Inflammatory macrophage (primary cell): ENCODE results near the gene ARF3.

Experiments used
- DNase-seq, 2 donors: peaks; one replicate each; pipeline ENCODE4 v3.0.0-alpha.2; 2020 to 2022
- total RNA-seq, 18 experiments: gene quantifications; one replicate each; lab custom pipeline; 2026; ENCODE audit warnings: mixed read lengths in 6 of 18, inconsistent platforms in 2 of 18; lab: John Stamatoyannopoulos, UW

Gene ARF3
- total RNA-seq: 89.1 to 186 (median 114) reads per million in 18 experiments

DNA sequence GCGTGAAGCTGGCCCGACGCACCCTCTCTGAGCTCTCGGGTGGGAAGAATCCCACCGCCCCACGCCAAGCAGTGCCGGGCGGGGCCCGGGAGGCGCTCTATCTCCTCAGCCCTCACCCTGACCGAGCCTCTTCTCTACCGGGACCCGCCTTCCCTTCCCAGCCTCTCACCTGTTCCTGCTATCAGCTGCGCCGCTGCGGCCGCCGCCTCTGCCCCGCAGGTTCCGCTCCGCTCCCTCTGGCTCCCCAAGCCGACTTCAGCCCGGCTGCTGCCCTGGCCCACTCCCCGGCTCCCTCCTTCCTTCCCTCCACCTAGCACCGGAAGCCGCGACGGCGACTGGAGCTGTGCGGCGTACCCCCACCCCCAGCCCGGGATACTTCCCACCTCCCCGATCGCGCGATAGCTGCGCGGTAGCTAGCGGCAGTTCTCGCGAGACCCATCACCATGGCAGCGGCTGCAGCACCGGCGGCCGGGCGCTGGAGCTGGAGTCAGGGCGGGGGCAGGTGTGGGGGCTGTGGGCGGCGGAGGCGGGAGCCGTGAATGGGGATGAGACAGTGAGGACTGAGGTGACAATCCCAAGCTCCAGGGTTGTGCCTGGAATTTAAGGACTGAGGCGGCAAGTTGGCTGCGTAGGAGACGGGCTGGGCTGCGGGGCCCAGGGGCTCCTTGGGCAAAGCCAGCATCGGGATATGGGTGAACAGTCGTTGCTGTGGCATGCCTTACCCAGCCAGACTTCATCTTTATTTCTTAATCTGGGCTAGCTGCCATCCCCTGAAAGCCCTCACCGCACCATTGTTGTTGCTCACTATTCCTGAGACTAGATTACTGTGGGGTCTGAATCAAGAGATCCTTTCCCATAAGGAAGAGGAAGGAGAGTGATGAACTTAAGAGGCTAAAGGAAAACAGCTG lies at the start of gene ARF3:
Gene ARF3, minus strand, starts transcription at position 347 of the 908 bp plus-strand sequence. CDS start 16,392 bp downstream, outside the sequence.
- DNase-seq: peak; percentile 89 to 95

DNA sequence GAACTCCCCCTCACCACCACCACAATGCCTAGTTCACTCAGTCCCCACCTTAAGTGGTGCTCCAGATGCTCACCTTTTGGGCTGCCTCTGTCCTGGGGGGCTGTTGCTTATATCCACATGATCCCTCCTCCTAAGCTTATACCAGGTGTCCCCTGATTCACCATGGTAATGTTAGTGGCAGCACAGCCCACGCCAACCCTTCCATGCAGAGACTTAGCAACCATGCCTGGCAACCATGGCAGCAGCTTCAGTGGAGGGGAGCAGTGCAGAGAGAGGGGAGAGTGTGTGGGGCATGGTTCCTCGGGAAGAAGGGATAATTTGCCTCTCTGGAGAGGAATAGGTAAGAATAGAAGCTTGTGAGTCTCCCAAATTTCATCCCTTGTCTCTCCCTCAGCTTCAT lies 43.1 kb upstream of the ARF3 start:
- no peak for DNase-seq

DNA sequence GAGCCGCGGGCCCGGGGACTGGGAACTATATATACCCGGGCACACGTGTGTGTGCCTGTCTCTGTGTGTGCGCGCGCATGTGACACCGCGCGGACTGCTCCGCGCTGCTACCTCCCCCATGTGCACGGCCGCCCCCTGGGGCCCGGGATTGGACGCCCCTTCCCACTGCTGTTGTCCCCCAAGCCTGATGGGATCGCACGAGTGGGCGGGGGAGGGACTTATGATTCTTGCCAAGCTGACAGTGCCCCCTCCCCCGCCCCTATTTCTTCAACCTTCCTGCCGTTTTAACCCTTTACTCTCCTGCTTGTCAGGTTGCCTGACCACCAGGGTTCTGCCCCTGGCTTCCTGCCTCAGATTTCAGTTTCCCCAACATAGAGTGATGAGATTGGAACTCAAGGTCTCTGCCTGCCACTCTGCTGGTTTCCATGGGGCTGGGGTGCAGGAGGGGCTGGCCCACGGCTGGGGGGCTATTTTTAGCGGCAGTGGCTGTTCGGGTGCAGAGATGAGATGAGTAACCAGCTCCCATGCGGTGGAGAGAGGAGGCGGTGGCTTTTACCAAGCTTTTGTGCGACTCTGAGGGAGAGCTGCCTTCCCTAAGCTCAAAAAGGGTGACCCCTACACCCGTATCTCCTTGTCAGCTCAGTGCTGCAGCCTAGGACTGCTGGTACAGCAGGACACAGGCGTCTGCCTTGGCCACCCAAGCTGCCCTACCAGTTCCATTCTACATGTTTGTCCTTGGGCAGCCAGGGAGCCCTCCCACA lies 42.3 kb upstream of the ARF3 start, which contains the start of gene DDN:
Gene DDN, minus strand, starts transcription at position 5 of the 761 bp plus-strand sequence. CDS start 88 bp downstream, outside the sequence.
- peak in 1 of 2 donors; percentile 44 for DNase-seq

DNA sequence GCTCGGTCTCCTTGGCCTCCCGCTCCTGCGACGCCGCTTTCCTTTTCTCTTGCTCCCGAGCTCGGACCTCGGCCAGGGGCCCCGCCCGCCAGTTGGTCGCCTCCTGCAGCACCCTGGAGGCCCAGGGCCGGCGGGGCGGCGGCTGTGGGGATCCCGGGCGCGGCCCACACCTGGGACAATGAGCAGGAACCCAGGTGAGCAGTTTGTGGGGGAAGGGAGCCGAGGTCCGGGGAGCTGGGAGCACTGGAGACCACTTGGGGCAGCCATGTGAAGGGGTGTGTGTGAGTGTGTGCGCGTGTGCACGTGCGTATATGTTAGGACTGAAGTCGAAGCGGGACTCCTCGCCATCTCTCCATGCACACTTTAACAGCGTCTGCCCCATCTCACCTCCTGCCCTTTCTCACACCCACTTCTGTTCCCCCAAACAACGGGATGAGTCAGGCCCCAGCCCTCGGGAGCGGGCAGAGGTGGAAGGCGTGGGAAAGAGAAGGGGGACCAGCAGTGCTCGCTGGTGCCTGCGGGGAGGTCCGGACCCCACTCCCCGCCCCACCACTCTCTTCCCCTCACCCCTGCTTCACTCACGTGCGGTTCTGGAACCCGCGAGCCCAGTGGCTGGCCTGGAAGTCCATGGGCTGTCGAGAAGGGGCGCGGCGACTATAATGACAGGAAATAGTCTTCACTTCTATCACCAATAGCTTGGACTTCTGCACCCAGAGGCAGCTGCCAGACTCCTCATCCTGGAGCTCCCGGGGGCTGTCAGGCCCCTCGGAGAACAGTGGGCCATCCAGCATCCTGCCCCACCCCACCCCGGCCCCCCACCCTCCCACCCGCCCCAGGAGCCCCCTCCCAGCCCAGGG lies 41.4 kb upstream of the ARF3 start:
- no peak for DNase-seq

DNA sequence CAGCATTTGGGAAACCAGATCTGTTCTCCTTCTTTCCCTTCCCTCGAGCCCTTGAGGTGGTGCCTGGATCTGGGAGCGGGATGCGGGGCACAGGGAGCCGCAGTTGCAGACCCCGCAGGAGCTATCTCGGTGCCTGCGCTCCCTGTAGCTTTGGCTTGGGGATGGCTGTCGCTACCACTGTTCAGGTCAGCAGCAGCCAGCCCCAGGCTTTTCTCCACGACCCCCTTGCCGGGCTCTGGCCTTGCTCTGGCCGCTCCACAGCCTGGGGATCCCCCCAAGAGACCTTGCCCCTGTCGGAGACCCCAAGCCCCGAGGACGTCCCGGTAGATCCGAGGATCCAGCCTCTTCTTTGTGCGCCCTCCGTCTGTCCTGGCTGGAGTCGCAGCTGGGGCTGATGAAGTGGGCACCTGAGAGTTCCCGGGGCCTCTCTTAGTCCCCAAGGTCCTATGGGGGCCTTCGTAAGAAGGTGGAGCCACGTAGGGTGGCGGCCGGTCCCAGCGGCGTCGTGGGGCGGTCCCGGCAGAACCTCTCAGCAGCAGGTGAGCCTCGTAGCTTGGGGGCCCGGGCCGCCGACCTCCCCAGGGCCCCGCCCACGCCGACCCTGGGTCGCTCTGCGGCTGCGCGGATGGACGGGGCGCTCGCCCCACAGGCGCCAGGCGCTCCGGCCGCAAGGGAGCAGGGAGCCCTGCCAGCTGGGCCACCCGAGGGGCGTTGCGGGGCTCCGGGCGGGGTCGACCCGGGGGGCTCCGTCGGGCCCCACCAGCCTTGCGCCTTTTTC lies 40.6 kb upstream of the ARF3 start:
- no peak for DNase-seq

DNA sequence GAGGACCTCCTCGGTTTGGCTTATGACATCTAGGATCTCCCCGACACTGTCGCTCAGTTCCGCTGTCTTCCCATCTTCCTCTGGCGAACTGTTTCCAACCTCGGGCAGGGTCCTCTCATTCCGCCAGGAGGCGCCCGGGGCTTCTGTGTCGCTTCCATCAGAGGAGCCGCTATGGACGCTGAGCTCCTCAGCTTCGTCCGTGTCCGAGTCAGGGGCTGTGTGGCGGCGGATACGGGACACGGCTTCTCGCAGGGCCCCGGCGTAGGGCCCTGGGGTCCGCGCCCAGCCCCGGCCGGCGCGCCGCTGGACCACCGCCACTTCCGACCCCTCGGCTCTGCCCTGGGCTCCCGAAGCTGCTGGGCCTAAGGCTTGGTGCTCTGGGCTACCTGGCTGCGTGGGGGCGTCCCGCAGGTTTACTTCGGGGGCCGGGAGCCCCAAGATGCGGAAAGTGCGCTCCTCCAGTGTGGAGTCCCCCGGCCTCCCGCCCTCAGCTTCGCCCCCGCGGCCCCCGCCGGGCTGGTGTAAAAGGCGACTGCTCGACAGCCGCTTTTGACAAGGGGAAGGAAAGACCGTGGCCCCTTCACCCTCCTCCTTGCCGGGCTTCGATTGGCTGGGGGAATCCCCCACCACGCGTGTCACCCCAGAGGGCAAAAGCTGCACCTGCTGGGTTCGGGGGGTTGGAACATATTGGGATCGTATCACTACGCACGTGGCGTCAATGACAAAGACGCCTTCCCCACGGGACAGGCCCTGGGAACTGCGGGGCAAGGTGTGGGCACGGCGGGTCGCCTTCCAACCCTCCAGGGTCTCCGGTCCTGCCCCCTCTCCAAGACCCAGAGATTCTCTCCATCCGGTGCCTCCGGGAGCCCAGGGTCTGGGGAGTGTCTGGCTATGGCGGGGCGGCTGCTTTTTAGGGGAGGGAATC lies 39.8 kb upstream of the ARF3 start:
- DNase-seq: peak; percentile 76 to 85

DNA sequence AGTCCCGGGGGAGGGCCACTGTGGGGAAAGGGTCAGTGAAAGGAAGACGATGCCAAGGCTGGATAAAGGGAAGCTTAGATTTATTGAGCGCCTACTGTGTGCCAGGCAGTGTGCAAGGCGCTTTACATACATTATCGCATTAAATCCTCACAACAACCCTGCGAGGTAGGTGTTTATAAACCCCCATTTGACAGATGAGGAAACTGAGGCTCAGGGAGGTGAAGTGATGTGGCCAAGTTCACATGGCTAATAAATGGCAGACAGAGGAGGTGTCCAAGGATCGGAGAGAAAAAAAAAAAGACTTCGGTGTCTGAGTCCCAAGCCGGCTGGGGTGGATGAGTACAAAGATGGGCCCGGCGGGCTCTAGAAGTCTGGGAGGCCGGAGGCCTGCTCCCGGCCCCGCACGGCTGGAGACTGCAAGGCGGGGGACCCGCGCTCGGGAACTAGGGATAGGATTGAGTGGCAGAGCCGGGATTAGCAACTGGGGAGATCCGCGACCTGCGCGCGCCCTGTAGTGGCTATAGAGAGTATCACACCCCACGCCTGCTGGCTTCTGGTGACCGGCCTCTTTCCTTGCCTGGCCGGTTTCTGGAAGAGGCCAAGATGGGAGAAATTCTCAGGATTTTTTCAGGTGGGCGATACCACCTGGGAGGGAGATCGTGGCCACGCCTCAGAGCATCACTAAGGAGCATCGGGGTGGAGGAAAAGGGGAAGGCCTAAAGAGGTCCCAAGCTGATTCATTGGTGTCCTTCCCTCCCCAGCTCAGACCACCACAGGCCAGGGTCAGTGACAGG lies 38.0 kb upstream of the ARF3 start:
- peak; percentile 64 to 72 for DNase-seq

DNA sequence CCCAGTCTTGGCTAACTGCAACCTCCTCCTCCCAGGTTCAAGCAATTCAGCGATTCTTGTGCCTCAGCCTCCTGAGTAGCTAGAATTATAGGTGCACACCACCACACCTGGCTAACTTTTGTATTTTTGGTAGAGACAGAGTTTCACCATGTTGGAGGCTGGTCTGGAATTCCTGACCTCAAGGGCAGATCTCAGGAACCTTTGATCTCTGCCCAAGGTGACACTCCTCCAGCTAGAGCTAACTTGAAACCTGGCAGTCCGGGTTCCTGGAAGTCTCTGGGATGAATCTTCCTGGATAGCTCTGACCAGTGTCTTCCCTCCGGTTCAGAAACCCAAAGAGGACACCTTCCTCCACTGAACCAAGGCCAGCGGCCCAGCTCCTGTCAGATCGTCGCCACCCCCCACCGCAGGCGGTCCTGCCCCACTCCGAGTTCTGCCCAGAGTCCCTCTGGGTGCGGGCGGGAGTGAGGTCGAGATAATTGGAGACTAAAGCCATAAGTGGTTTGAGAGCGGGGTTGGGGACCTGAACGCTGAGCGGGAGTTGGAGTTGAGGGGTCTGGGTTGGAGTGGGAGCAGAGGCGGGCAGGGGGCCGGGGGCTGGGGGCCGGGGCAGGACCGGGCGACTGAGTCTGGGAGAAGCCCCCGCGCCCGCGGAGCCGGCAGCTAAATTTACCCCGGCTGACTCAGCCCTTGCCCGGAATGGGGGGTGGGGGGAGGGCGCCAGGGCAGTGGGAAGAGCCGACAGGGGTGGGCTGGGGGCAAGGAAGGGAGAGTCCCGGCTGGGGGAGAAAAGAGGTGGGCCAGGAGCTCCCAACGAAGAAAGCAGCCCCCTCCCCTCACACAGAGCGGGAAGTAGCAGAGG lies 37.2 kb upstream of the ARF3 start:
- no peak for DNase-seq

DNA sequence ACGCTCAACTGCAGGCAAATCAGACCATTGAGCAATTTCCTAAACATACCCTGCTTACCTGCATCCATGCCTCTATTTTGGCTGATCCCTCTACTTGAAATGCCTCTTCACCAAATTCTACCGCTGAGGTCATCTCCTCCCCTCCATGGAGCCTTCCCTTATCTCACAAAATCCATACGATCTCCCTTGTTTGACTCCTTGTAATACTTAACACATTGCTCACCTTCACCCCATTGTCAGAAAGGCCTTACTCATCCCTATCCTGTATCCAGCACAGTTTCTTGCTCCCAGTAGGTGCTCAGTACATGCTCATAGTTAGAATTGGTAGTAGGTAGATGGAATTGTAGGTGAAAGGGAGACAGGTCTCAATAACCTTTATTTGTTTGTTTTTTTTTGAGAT lies 36.5 kb upstream of the ARF3 start:
- DNase-seq: no peak

DNA sequence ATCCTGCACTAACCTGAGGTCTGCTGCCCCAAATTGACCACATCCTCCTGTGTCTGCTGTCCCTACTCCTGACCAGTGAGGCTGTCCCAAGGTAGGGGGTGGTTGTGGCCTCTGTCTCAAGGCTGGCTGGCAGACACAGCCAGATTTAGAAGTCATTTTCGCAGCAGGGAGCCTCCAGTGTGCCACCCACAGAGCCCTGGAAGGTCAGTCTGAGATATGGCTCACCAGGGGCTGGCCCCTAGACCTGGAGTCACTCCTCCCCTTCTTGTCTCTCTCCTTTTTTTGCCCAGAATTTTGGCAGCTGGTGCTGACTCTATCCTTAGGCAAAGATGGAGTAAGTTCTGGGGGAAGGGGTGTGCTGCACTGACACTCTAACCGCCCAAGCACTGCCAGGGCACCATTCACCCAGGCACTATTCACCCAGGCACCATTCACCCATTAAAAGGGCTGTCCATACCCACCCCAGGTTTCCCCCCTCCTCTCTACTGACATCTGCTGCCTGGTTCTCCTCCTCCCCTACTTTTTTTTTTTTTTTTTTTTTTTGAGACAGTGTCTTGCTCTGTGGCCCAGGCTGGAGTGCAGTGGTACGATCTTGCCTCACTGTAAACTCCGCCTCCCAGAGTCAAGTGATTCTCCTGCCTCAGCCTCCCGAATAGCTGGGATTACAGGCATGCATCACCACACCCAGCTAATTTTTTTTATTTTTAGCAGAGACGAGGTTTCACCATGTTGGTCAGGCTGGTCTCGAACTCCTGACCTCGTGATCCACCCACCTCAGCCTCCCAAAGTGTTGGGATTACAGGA lies 34.2 kb upstream of the ARF3 start:
- no peak for DNase-seq

DNA sequence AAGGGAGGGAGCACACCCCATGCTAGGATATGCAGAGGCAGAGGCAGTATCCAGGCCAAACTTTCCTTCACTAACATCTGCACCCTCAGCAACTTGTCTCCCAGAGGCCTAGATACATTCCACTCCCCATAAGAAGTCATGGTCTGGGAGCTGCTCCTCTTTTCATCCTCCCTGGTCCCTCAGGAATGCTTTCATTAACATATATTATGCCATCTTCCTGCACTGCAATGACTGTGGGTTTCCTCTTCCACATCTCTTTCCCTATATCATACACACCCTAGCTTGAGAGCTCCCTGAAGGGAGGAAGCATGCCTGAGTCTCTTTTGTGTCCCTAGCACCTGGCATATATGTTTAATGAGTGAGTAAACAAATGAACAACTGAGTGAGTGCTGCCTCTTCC lies 33.3 kb upstream of the ARF3 start:
- DNase-seq: no peak

DNA sequence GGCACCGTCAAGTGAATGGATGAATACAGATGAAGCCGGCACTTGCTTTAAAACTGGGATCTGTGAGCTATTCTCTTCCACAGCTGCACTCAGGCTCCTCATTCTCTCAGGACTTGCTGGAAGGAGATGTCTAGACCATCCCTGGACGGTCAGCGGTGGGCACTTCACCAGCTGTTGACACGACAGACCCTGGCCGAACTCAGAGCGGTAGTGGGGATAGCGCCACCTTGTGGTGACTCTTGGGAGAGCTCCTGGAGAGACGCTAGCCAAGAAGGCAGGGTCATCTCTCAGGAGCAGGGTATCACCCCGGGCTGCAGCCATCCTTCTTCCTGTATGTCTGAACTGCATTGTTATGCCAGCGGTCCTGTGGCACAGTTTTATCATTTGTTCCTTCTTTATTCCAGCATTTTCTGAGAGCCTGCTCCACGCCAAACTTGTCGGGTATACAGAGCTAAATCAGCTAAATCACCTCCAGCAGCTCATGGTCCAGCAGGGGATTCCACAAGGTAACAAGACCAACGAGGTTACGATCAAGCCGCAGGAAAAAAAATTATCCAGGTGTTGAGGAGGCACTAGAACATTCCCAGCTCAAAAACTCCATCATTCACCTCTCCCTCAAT lies 30.9 kb upstream of the ARF3 start:
- peak; percentile 73 to 74 for DNase-seq

DNA sequence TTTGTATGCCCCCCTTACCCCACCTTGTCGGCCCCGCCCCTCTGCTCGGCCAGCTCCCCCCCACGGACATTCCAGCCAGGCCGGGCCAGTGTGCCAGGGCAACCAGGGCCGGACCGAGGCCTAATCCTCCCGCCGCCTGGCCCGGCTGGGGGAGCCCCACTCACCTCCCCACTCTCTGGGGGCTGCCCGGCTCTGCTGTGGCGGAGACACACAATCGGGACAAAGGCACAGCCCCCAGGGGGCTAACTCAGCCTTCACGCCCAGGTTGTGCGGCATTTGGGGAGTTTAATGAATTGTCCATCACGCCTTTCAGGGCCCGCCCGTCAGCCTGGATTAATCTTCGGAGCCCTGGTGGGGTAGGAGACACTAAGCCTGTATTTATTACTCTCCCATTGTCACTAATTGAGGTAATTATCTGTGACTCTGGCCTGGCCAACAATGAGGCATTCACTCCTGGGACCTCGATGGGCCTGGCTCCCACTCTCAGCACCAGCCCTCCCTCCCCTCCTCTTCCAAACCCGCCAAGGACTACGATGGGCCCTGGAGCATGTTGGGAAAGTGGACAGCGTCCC lies 29.5 kb upstream of the ARF3 start:
- no peak for DNase-seq

DNA sequence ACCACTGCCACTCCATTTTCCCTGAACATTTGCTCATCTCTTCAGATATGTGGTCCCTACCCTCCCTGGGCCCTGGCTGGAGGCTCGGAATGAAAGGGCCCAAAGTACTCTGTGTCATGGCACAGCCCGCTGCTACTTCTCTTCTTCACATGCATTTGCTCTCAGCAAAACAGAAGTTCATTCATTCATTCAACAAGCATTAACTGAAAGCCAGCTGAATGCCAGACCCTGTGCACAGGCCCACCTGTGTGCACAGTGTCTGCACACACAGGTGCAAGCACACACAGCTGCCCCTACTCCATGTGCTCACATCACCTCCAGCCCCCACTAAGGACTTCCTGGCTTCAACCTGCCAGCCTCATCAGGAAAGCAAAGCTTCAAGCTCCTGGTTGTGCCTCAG lies 28.6 kb upstream of the ARF3 start:
- no peak for DNase-seq

DNA sequence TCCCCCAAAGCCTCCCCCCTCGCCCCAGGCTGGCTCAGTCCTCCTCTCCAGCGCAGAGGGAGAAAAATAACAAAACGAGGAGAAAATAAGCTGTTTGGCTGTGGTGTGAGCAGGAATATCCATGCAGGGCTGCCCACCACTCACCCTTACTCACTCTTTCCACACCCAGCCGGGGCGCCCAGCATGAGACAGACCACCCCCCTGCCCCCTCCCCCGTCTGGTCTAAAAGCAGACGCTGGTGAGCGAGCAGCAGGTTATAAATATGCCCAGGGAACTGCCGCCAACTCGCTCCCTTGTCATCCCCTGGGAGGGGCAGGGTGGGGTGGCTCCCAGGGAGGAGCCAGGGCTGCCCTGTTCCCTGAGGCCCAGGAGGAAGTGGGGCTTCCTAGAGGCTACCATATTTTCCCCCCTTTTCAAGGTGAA lies 28.2 kb upstream of the ARF3 start:
- DNase-seq: no peak

DNA sequence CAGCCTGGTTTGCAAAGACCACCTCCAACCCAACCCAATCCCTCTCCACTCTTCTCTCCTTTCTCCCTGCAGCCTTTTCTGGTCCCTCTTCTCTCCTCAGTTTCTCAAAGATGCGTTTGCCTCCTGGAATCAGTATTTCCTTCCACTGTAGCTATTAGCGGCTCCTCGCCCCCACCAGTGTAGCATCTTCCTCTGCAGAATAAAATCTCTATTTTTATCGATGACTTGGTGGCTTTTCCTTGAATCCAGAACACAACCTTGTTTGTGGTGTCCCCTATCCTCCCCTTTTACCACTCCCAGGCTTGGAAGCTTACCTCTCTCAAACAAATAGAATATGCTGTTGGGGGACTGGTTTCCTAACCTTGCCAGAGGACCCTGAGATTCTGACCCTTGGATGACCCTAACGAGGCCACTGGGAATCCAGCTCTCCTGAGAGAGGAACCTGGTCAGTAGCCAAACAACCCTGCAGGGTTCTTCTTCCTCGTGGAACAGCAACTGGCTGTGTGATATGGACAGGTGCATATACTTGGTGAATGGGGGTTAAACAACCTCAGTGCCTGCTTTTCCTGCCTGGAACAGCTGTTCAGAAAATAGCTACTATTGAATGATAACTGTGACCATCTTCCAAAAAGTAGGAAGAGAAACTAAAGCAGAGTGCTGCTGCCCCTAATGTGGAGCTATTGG lies 25.3 kb upstream of the ARF3 start:
- no peak for DNase-seq
